ENCODE results near the gene SNRNP48.

The SNRNP48 gene

DNA sequence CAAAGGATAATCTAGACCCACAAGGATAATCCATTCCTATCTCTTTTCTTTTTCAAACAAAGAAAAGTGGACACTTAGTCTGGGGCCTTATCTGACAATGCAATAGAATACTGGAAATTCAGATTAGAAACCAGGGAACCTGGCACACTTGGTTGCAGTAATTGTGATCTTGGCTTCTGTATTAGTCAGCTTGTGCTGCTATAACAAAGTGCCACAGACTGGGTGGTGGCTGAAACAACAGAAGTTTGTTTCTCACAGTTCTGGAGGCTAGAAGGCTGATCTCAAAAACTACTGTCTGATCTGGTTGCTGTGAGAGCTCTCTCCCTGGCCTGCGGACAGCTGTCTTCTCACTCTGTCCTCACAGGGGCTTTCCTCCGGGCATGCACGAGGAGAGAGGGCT lies 49.4 kb downstream of the SNRNP48 start:
- in situ Hi-C loops (cut with MboI; ENCODE audit: low sequenced_read_pairs), result no loop called here

DNA sequence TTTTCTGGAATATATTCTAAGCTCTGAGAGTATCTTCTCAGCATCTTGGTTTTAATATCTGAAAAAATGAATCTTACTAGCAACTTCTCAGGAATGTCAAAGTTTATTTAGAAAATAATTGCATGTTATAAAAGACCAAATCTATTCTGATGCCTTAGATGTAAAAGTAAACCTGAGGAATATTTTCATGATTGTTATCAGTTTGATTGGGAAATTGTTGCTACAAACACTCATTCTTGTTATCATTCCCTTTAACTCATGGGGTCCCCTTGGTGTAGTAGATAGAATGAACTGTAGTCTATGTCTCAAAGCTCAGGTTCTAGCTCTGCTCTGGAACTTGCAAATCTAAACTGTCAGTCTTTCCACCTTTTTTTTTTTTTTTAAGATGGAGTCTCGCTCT lies 50.0 kb downstream of the SNRNP48 start:
- in situ Hi-C loops (cut with MboI; ENCODE audit: low sequenced_read_pairs), result no loop called here

- in situ Hi-C loops (cut with MboI; ENCODE audit: low sequenced_read_pairs), result no loop called here
Measured at GRCh38 chr6:7640607-7641577, 50.9 kb downstream of the SNRNP48 start.

- in situ Hi-C loops (cut with MboI; ENCODE audit: low sequenced_read_pairs), result no loop called here
Measured at GRCh38 chr6:7642791-7643190, 52.8 kb downstream of the SNRNP48 start.

DNA sequence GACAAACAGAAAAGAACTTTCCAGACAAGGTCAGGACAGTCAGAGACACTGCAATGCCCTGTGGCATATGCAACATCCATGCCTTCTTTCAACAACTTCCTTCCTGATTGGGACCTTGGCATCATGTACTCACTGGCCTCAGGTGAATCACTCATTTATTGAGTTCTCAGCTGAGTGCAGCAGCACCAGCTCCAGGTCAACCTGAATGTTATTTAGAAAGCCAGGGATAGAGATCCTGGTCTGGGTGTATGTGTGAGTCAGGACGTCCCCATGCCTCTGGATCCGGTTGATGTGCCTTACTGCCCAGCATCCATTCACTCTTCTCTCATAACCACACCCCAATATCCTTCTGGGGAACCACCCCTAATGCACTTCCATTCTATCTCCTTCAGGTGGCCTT lies 54.4 kb downstream of the SNRNP48 start:
- in situ Hi-C loops (cut with MboI; ENCODE audit: low sequenced_read_pairs), result no loop called here

GRCh38 chr6:7646394-7646793 lies 56.4 kb downstream of the SNRNP48 start:
- in situ Hi-C loops (cut with MboI; ENCODE audit: low sequenced_read_pairs), result no loop called here

DNA sequence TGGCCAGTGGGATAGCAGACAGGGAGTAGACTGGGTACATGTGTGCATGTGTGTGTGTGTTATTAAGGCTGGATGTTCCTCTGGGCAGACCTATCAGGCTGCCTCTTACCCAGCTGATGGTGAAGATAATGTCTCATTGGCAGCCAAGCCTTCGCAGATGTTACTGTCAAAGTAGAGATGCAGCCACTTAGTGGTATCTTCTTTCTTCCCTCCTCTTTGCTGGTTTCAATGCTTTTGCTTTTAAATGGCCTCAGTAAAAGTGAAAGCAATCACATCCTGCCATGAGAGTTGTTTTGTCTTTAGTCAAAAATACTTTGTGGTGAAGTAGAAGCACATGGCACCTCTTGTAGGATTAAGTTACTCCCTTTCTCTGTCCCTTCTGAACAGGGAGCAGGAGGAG lies 57.5 kb downstream of the SNRNP48 start:
- in situ Hi-C loops (cut with MboI; ENCODE audit: low sequenced_read_pairs), result no loop called here

DNA sequence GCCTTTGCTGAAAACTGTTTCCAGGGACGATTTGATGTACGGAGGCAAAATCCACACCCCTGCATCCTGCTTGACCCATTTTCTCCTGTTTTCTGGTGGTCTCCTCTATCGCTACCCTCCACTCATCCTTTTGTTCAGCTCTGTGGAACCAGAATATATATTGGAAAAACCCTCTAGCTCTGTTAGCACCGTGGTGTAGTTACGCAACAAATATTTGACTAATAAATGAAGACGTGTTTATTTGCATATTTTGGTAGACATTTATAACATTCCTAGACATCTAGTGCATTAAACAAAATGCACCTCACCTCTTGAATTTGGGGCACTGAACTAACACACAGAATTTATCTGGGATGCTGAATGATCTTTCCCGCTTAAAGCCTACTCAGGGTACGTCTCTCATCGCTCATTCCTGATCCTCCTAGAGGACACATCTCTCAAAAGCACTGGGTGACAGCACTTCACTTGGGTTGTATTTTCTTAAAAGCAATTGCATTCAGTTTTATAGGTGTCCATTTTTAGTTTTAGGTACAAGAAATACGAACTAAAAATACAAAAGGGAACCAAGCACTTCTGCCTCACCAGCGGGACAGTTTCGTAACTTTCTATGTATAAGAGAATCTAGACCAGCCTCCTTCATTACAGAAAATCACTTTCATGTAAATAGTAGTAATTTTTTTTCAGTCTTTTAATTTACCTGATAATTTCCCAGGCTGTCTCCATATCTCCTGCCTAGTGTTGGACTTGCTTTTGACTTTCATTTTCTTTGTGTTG lies 59.2 kb downstream of the SNRNP48 start:
- in situ Hi-C loops (cut with MboI; ENCODE audit: low sequenced_read_pairs), result no loop called here

DNA sequence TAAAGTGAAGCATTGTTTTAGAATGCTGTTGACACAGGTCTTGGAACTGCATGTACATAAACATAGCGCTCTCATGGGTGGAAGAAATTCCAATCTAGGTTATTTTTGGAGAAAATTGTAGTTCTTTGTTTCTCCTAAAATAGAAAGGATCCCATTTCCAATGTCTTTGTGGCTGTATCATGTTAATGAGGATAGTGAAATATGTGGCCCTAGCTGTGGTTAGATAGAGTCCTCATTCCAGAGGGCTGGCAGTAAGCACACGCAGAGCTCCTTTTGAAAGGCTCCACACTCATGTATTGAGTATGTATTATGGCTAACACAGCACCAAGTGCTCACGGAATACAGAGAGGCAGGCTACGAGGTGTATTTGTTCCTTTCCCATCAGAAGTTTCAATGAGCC lies 60.9 kb downstream of the SNRNP48 start:
- in situ Hi-C loops (cut with MboI; ENCODE audit: low sequenced_read_pairs), result no loop called here

DNA sequence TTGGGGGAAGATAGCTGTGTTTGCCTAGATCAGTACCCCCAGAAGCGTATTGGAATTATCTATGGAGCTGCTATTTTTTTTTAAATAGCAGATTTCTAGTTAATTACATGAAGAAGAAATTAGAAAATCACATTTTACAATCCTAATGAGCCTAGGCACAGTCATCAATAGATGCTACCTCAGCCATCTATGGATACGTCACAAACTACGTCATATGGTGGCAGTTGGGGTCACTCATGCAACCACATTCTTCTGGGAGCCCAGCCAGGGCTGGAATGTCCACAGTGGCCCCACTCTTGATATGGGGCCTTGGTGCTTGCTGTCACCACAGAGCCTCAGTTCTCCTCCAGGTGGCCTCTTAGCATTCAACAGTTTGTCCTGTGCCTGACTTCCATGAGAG lies 63.0 kb downstream of the SNRNP48 start:
- in situ Hi-C loops (cut with MboI; ENCODE audit: low sequenced_read_pairs), result no loop called here

GRCh38 chr6:7656355-7656754 lies 66.4 kb downstream of the SNRNP48 start:
- in situ Hi-C loops (cut with MboI; ENCODE audit: low sequenced_read_pairs), result no loop called here

GRCh38 chr6:7658543-7658942 lies 68.5 kb downstream of the SNRNP48 start:
- in situ Hi-C loops (cut with MboI; ENCODE audit: low sequenced_read_pairs), result no loop called here

GRCh38 chr6:7661364-7661763 lies 71.4 kb downstream of the SNRNP48 start:
- in situ Hi-C loops (cut with MboI; ENCODE audit: low sequenced_read_pairs), result no loop called here

All from HL-60/S4 (cell line).